CD8-positive, alpha-beta memory T cell (primary cell): ENCODE measurements around the gene SMPD4. TPM values are rescaled to one million over a fixed set of nuclear protein-coding genes. Genes with fewer than 3 reads are reported as not detected.
A peak's percentile ranks its signal among the peaks of the same experiment; 100 is the strongest.
"Not testable (repeated sequence)": the region's sequence is repeated elsewhere in the genome, so short reads cannot be mapped to it uniquely, and the experiment has no call there.

Experiments
- CTCF ChIA-PET: fragments of 350-600 bp; sonication (Branson Sonifier 250); formaldehyde crosslinking; loops from one replicate; lab custom pipeline; 2021; ENCODE audit warnings: antibody characterized with exemption; lab: Charles Lee
- POLR2A ChIA-PET: fragments of 350-600 bp; sonication (Branson Sonifier 250); formaldehyde crosslinking; loops from one replicate; lab custom pipeline; 2021; ENCODE audit warnings: antibody characterized with exemption; lab: Charles Lee
- DNase-seq, 5 donors: peaks; one replicate each; pipeline versions ENCODE4 v3.0.0 to v3.0.0-alpha.2; 2020 to 2022; ENCODE audit warnings: mixed read lengths in 1 of 5
- H3K27ac ChIP-seq: one replicate; pipeline ENCODE4 v1.7.0; 2013; ENCODE audit warnings: low read depth, mild to moderate bottlenecking, low read length, moderate library complexity
- H3K27me3 ChIP-seq: 2 replicates; pipeline ENCODE4 v1.7.0; 2013; ENCODE audit warnings: low read length, mild to moderate bottlenecking; ENCODE audit not compliant: insufficient read depth, poor library complexity, severe bottlenecking
- H3K36me3 ChIP-seq: 2 replicates; pipeline ENCODE4 v1.7.0; 2013; ENCODE audit warnings: mild to moderate bottlenecking, low read length, moderate library complexity; ENCODE audit not compliant: insufficient read depth
- H3K4me1 ChIP-seq: 2 replicates; pipeline ENCODE4 v1.7.0; 2013; ENCODE audit warnings: mild to moderate bottlenecking, low read length, moderate library complexity; ENCODE audit not compliant: insufficient read depth
- H3K4me3 ChIP-seq: 2 replicates; pipeline ENCODE4 v1.7.0; 2013; ENCODE audit warnings: mild to moderate bottlenecking, low read length
- H3K9me3 ChIP-seq: 2 replicates; pipeline ENCODE4 v1.7.0; 2013; ENCODE audit warnings: mild to moderate bottlenecking, low read length
- H3K27ac Mint-ChIP-seq, 8 donors: one replicate each; pipeline ENCODE4 v1.8.0; 2020 to 2021; ENCODE audit warnings: mixed read lengths in 8 of 8, mild to moderate bottlenecking in 6 of 8, inconsistent platforms in 3 of 8, moderate library complexity in 3 of 8
- H3K27me3 Mint-ChIP-seq, 2 donors: one replicate each; pipeline ENCODE4 v1.8.0; 2020 to 2021; ENCODE audit warnings: mixed read lengths in 2 of 2, mild to moderate bottlenecking in 1 of 2, moderate library complexity in 1 of 2
- H3K36me3 Mint-ChIP-seq, 3 donors: one replicate each; pipeline ENCODE4 v1.8.0; 2020 to 2021; ENCODE audit warnings: mixed read lengths in 3 of 3, inconsistent platforms in 1 of 3, mild to moderate bottlenecking in 1 of 3
- H3K4me1 Mint-ChIP-seq, 3 donors: one replicate each; pipeline ENCODE4 v1.8.0; 2020 to 2021; ENCODE audit warnings: mixed read lengths in 3 of 3, inconsistent platforms in 1 of 3, mild to moderate bottlenecking in 1 of 3
- H3K4me3 Mint-ChIP-seq, 7 donors: one replicate each; pipeline ENCODE4 v1.8.0; 2020 to 2021; ENCODE audit warnings: mixed read lengths in 7 of 7, mild to moderate bottlenecking in 6 of 7, moderate library complexity in 4 of 7, inconsistent platforms in 2 of 7
- H3K9me3 Mint-ChIP-seq, 5 donors: one replicate each; pipeline ENCODE4 v1.8.0; 2020 to 2022; ENCODE audit warnings: mixed read lengths in 5 of 5, mild to moderate bottlenecking in 3 of 5, moderate library complexity in 2 of 5, inconsistent platforms in 1 of 5
- polyA plus RNA-seq: library from polyadenylated mRNA; unstranded; fragments of 300-500 nt; fragmentation: Illumina TruSeq; gene quantifications from one replicate; pipeline ENCODE4 v1.2.3, GENCODE V29; 2021
- total RNA-seq, 2 experiments: library from RNA; stranded (reverse); gene quantifications; one replicate each; pipeline ENCODE4 v1.2.3, GENCODE V29; 2021

SMPD4 gene
- 100 to 1,000 TPM; 111 to 113 TPM for total RNA-seq
- 43.2 TPM for polyA plus RNA-seq

GRCh38 chr2:130181325-130181879 is at the start of gene SMPD4:
TSS of gene SMPD4 (minus strand) at chr2:130181602. CDS start at chr2:130176592, 5,010 bp downstream.
- peaks cover 0 to 4% of the 10 kb centered on the region in 2 donors for H3K27me3 Mint-ChIP-seq
- Histone ChIP-seq H3K4me3 (peak within 1 kb of the TSS; percentile 94), H3K27me3 (no peaks in the 10 kb centered on the region), H3K4me1 (peaks cover 23% of the 10 kb centered on the region), H3K9me3 (no peaks in the 10 kb centered on the region), H3K36me3 (no peaks in the 10 kb centered on the region), H3K27ac (peak within 1 kb of the TSS; percentile 90)
- H3K36me3 Mint-ChIP-seq, result peaks cover 0 to 23% (median 3%) of the 10 kb centered on the region in 3 donors
- CTCF ChIA-PET, result interaction anchor here (0.7 to 2.6 kb wide), 9 partner anchors 10 to 1311 kb away, joined by 3 to 21 read pairs (median 5); partner anchors contain the start of genes IMP4 and PTPN18
- H3K9me3 Mint-ChIP-seq, result no peaks in the 10 kb centered on the region
- peak within 1 kb of the TSS; percentile 89 to 97 (median 91) for H3K4me3 Mint-ChIP-seq
- peak within 1 kb of the TSS; percentile 93 to 98 (median 95) for H3K27ac Mint-ChIP-seq
- POLR2A ChIA-PET, result interaction anchor here (0.7 to 3.3 kb wide), 4 partner anchors 156 to 1311 kb away, joined by 3 to 40 read pairs (median 4); partner anchors contain the start of gene IMP4
- peak; percentile 97 to 99 (median 98) for DNase-seq
- H3K4me1 Mint-ChIP-seq, result peaks cover 18 to 44% (median 25%) of the 10 kb centered on the region in 3 donors

- H3K27ac Mint-ChIP-seq, H3K4me1 Mint-ChIP-seq, POLR2A ChIA-PET, H3K9me3 Mint-ChIP-seq, CTCF ChIA-PET, H3K27me3 ChIP-seq, H3K27me3 Mint-ChIP-seq, H3K36me3 ChIP-seq, H3K27ac ChIP-seq, H3K36me3 Mint-ChIP-seq, H3K4me3 Mint-ChIP-seq, H3K4me3 ChIP-seq, H3K9me3 ChIP-seq, DNase-seq, H3K4me1 ChIP-seq: not testable (repeated sequence)
Observed at GRCh38 chr2:130230907-130231306, 49.5 kb upstream of the SMPD4 start.

- H3K27me3 ChIP-seq, DNase-seq, H3K4me3 Mint-ChIP-seq, CTCF ChIA-PET, H3K27ac ChIP-seq, H3K27ac Mint-ChIP-seq, POLR2A ChIA-PET, H3K4me1 ChIP-seq, H3K4me3 ChIP-seq, H3K27me3 Mint-ChIP-seq, H3K4me1 Mint-ChIP-seq, H3K9me3 Mint-ChIP-seq, H3K36me3 ChIP-seq, H3K9me3 ChIP-seq, H3K36me3 Mint-ChIP-seq: not testable (repeated sequence)
Observed at GRCh38 chr2:130230376-130230775, 49.0 kb upstream of the SMPD4 start.

- CTCF ChIA-PET, H3K36me3 ChIP-seq, H3K27ac Mint-ChIP-seq, H3K4me1 ChIP-seq, H3K9me3 Mint-ChIP-seq, H3K4me1 Mint-ChIP-seq, H3K27me3 ChIP-seq, H3K36me3 Mint-ChIP-seq, H3K9me3 ChIP-seq, H3K4me3 Mint-ChIP-seq, POLR2A ChIA-PET, H3K27me3 Mint-ChIP-seq, H3K4me3 ChIP-seq: not testable (repeated sequence)
- H3K27ac ChIP-seq, result peak overlapping the region; percentile 31
- DNase-seq, result peak in 3 of 5 donors; percentile 20 to 34 (median 30)
Observed at GRCh38 chr2:130229161-130229510, 47.7 kb upstream of the SMPD4 start.

GRCh38 chr2:130228467-130229160 is 47.2 kb upstream of the SMPD4 start:
- H3K9me3 Mint-ChIP-seq, H3K9me3 ChIP-seq, H3K4me1 Mint-ChIP-seq, H3K27me3 ChIP-seq, H3K27ac ChIP-seq, DNase-seq, H3K4me1 ChIP-seq, H3K36me3 ChIP-seq, H3K27ac Mint-ChIP-seq, H3K4me3 Mint-ChIP-seq, CTCF ChIA-PET, POLR2A ChIA-PET, H3K4me3 ChIP-seq, H3K36me3 Mint-ChIP-seq, H3K27me3 Mint-ChIP-seq: not testable (repeated sequence)

GRCh38 chr2:130228005-130228404 is 46.6 kb upstream of the SMPD4 start:
- H3K27me3 ChIP-seq, H3K9me3 ChIP-seq, H3K4me1 ChIP-seq, POLR2A ChIA-PET, H3K36me3 ChIP-seq, DNase-seq, H3K4me3 ChIP-seq, H3K27me3 Mint-ChIP-seq, H3K4me1 Mint-ChIP-seq, CTCF ChIA-PET, H3K4me3 Mint-ChIP-seq, H3K27ac ChIP-seq, H3K36me3 Mint-ChIP-seq, H3K9me3 Mint-ChIP-seq, H3K27ac Mint-ChIP-seq: not testable (repeated sequence)

GRCh38 chr2:130222523-130222922 is 41.1 kb upstream of the SMPD4 start:
- POLR2A ChIA-PET, H3K9me3 Mint-ChIP-seq: not testable (repeated sequence)

GRCh38 chr2:130220505-130220904 is 39.1 kb upstream of the SMPD4 start:
- H3K27ac ChIP-seq, H3K9me3 ChIP-seq, POLR2A ChIA-PET, H3K4me3 ChIP-seq, H3K27ac Mint-ChIP-seq, H3K4me1 Mint-ChIP-seq, H3K9me3 Mint-ChIP-seq, H3K36me3 Mint-ChIP-seq, H3K4me1 ChIP-seq, DNase-seq, H3K36me3 ChIP-seq, H3K4me3 Mint-ChIP-seq, H3K27me3 ChIP-seq, CTCF ChIA-PET: not testable (repeated sequence)
- peaks cover 15 to 32% of the 10 kb centered on the region in 2 donors for H3K27me3 Mint-ChIP-seq

More at GRCh38 chr2:130222523-130222922, 41.1 kb upstream of the SMPD4 start:
- H3K4me3 Mint-ChIP-seq, H3K36me3 Mint-ChIP-seq, H3K4me3 ChIP-seq, DNase-seq, H3K27ac ChIP-seq, H3K9me3 ChIP-seq, H3K36me3 ChIP-seq, H3K27me3 ChIP-seq, H3K4me1 Mint-ChIP-seq, CTCF ChIA-PET, H3K4me1 ChIP-seq: not testable (repeated sequence)
- Mint-ChIP-seq H3K27ac (peak overlapping the region in 1 of 8 donors; percentile 38), H3K27me3 (peaks cover 8 to 19% of the 10 kb centered on the region in 2 donors)
